Astrocyte (in vitro differentiated cells and primary cell): ENCODE measurements around the gene HOXA1. TPM values are rescaled to one million over a fixed set of nuclear protein-coding genes. Genes with fewer than 3 reads are reported as not detected.
A peak's percentile ranks its signal among the peaks of the same experiment; 100 is the strongest.

Experiments used
- DNase-seq: peaks from one replicate; pipeline ENCODE4 v3.0.0-alpha.2; 2010; ENCODE audit warnings: low read depth
- FAIRE-seq: peaks from 2 replicates; lab custom pipeline; 2011; peaks lifted over from hg19 to GRCh38; lab: Jason Lieb, UNC
- H2AFZ ChIP-seq: 2 replicates; pipeline ENCODE4 v1.6.0; 2012; ENCODE audit warnings: low read depth, low read length, inconsistent platforms
- H3K27ac ChIP-seq: 2 replicates; pipeline ENCODE4 v1.5.1; 2011; ENCODE audit warnings: low read depth, low read length, inconsistent platforms
- H3K27me3 ChIP-seq: 2 replicates; pipeline ENCODE4 v1.6.0; 2011; ENCODE audit warnings: low read length, inconsistent platforms; ENCODE audit not compliant: insufficient read depth
- H3K36me3 ChIP-seq: 2 replicates; pipeline ENCODE4 v1.5.1; 2011; ENCODE audit warnings: low read length, inconsistent platforms; ENCODE audit not compliant: insufficient read depth
- H3K4me1 ChIP-seq: 2 replicates; pipeline ENCODE4 v1.5.1; 2011; ENCODE audit warnings: low read length, inconsistent platforms; ENCODE audit not compliant: insufficient read depth
- H3K4me2 ChIP-seq: 2 replicates; pipeline ENCODE4 v1.6.0; 2012; ENCODE audit warnings: low read length, inconsistent platforms
- H3K4me3 ChIP-seq: 2 replicates; pipeline ENCODE4 v1.5.1; 2011; ENCODE audit warnings: low read depth, mild to moderate bottlenecking, low read length, inconsistent platforms; ENCODE audit not compliant: insufficient read depth
- H3K79me2 ChIP-seq: 2 replicates; pipeline ENCODE4 v1.6.0; 2012; ENCODE audit warnings: mild to moderate bottlenecking, low read length, inconsistent platforms; ENCODE audit not compliant: insufficient read depth
- H3K9ac ChIP-seq: 2 replicates; pipeline ENCODE4 v1.6.0; 2012; ENCODE audit warnings: mild to moderate bottlenecking, low read length, inconsistent platforms
- H3K9me3 ChIP-seq: 2 replicates; pipeline ENCODE4 v1.5.1; 2012; ENCODE audit warnings: low read depth, mild to moderate bottlenecking, low read length, inconsistent platforms; ENCODE audit not compliant: insufficient read depth
- H4K20me1 ChIP-seq: 2 replicates; pipeline ENCODE4 v1.6.0; 2012; ENCODE audit warnings: low read length, inconsistent platforms; ENCODE audit not compliant: insufficient read depth
- H3K27ac Mint-ChIP-seq: one replicate; pipeline ENCODE4 v1.8.0; 2021; ENCODE audit warnings: mild to moderate bottlenecking, mixed read lengths; ENCODE audit not compliant: unreplicated experiment
- H3K27me3 Mint-ChIP-seq: one replicate; pipeline ENCODE4 v1.8.0; 2021; ENCODE audit warnings: low read depth, mixed read lengths; ENCODE audit not compliant: unreplicated experiment
- H3K36me3 Mint-ChIP-seq: one replicate; pipeline ENCODE4 v1.8.0; 2021; ENCODE audit warnings: low read depth, mixed read lengths; ENCODE audit not compliant: unreplicated experiment
- H3K4me1 Mint-ChIP-seq: one replicate; pipeline ENCODE4 v1.8.0; 2021; ENCODE audit warnings: low read depth, mixed read lengths; ENCODE audit not compliant: unreplicated experiment
- H3K4me3 Mint-ChIP-seq: one replicate; pipeline ENCODE4 v1.8.0; 2021; ENCODE audit warnings: mild to moderate bottlenecking, moderate library complexity, mixed read lengths; ENCODE audit not compliant: unreplicated experiment
- H3K9me3 Mint-ChIP-seq: one replicate; pipeline ENCODE4 v1.8.0; 2021; ENCODE audit warnings: mild to moderate bottlenecking, mixed read lengths; ENCODE audit not compliant: unreplicated experiment
- CTCF ChIP-seq: IDR thresholded peaks from 2 replicates; pipeline ENCODE4 v1.5.1; 2011; ENCODE audit warnings: low read depth, mild to moderate bottlenecking, inconsistent platforms, low read length, moderate library complexity; ENCODE audit not compliant: insufficient read depth
- EZH2 ChIP-seq: IDR thresholded peaks from 2 replicates; pipeline ENCODE4 v1.6.1; 2012; ENCODE audit warnings: mild to moderate bottlenecking, low read length, inconsistent platforms; ENCODE audit not compliant: insufficient read depth
- total RNA-seq: library from RNA; stranded (reverse); gene quantifications from 2 replicates; pipeline ENCODE4 v1.2.1, GENCODE V29; 2021

The HOXA1 gene
- total RNA-seq, 1 donor from 2014 or later: 0.23 TPM

GRCh38 chr7:27128034-27128433 lies 32.2 kb upstream of the HOXA1 start:
- no peak overlapping the region for H2AFZ ChIP-seq
- no peak overlapping the region for H3K4me3 Mint-ChIP-seq
- H3K36me3 Mint-ChIP-seq: no peaks in the 10 kb centered on the region
- no peak overlapping the region for H3K27ac ChIP-seq
- peaks cover 40% of the 10 kb centered on the region for H3K9me3 Mint-ChIP-seq
- no peaks in the 10 kb centered on the region for H3K36me3 ChIP-seq
- peaks cover 74% of the 10 kb centered on the region for H3K27me3 ChIP-seq
- no peak overlapping the region for H3K4me3 ChIP-seq
- peaks cover 88% of the 10 kb centered on the region for H3K27me3 Mint-ChIP-seq
- DNase-seq: peak; percentile 67
- H3K9ac ChIP-seq: no peak overlapping the region
- FAIRE-seq: no peak
- no peak overlapping the region for H3K4me2 ChIP-seq
- no peaks in the 10 kb centered on the region for H4K20me1 ChIP-seq
- H3K9me3 ChIP-seq: no peaks in the 10 kb centered on the region
- TF ChIP-seq EZH2: no peak
- TF ChIP-seq CTCF: no peak
- H3K27ac Mint-ChIP-seq: no peak overlapping the region
- peaks cover 2% of the 10 kb centered on the region for H3K4me1 Mint-ChIP-seq
- H3K4me1 ChIP-seq: peaks cover 8% of the 10 kb centered on the region
- H3K79me2 ChIP-seq: no peaks in the 10 kb centered on the region

- Mint-ChIP-seq H3K4me3 (no peak overlapping the region), H3K27me3 (peaks cover 91% of the 10 kb centered on the region), H3K9me3 (peaks cover 43% of the 10 kb centered on the region), H3K4me1 (peaks cover 2% of the 10 kb centered on the region), H3K36me3 (peaks cover 2% of the 10 kb centered on the region), H3K27ac (no peak overlapping the region)
- Histone ChIP-seq H3K79me2 (peaks cover 9% of the 10 kb centered on the region), H2AFZ (no peak overlapping the region), H3K9me3 (no peaks in the 10 kb centered on the region), H3K4me1 (peaks cover 11% of the 10 kb centered on the region), H4K20me1 (no peaks in the 10 kb centered on the region), H3K4me3 (no peak overlapping the region), H3K4me2 (no peak overlapping the region), H3K27ac (no peak overlapping the region), H3K9ac (no peak overlapping the region), H3K27me3 (peaks cover 75% of the 10 kb centered on the region), H3K36me3 (no peaks in the 10 kb centered on the region)
- TF ChIP-seq CTCF: no peak
- TF ChIP-seq EZH2: no peak
- peak; percentile 62 for DNase-seq
- no peak for FAIRE-seq
These were observed 31.0 kb upstream of the HOXA1 start for GRCh38 chr7:27126596-27127327.

- H3K4me1 ChIP-seq: peaks cover 11% of the 10 kb centered on the region
- H3K9ac ChIP-seq: no peak overlapping the region
- H3K4me3 ChIP-seq: no peak overlapping the region
- FAIRE-seq: no peak
- peaks cover 2% of the 10 kb centered on the region for H3K4me1 Mint-ChIP-seq
- H4K20me1 ChIP-seq: no peaks in the 10 kb centered on the region
- H3K27me3 Mint-ChIP-seq: peaks cover 90% of the 10 kb centered on the region
- H3K27ac Mint-ChIP-seq: no peak overlapping the region
- TF ChIP-seq EZH2: no peak
- no peak for TF ChIP-seq CTCF
- H3K9me3 ChIP-seq: no peaks in the 10 kb centered on the region
- H3K79me2 ChIP-seq: peaks cover 14% of the 10 kb centered on the region
- H3K36me3 ChIP-seq: no peaks in the 10 kb centered on the region
- H3K27me3 ChIP-seq: peaks cover 74% of the 10 kb centered on the region
- H3K27ac ChIP-seq: no peak overlapping the region
- H3K4me2 ChIP-seq: no peak overlapping the region
- peaks cover 39% of the 10 kb centered on the region for H3K9me3 Mint-ChIP-seq
- peaks cover 2% of the 10 kb centered on the region for H3K36me3 Mint-ChIP-seq
- no peak overlapping the region for H2AFZ ChIP-seq
- DNase-seq: peak; percentile 12
- H3K4me3 Mint-ChIP-seq: no peak overlapping the region
These were observed 30.2 kb upstream of the HOXA1 start for GRCh38 chr7:27125986-27126394.
